Ascending aorta (tissue), 2 donors: Measurements from ENCODE around the gene PLSCR3. TPM values are rescaled to one million over a fixed set of nuclear protein-coding genes. Genes with fewer than 3 reads are reported as not detected.

Source experiments
- DNase-seq, 2 donors: peaks; one replicate each; pipeline ENCODE4 v3.0.0-alpha.2; 2019; ENCODE audit warnings: low spot score in 2 of 2
- H3K27ac ChIP-seq, 2 donors: fragments of 200-600 bp; sonication (generic); one replicate each; pipeline ENCODE4 v1.5.1; 2016 to 2017; ENCODE audit warnings: mild to moderate bottlenecking in 1 of 2
- H3K27me3 ChIP-seq: fragments of 200-600 bp; sonication (generic); one replicate; pipeline ENCODE4 v1.5.1; 2017
- H3K36me3 ChIP-seq, 2 donors: fragments of 200-600 bp; sonication (generic); one replicate each; pipeline ENCODE4 v1.5.1; 2016
- H3K4me1 ChIP-seq, 2 donors: fragments of 200-600 bp; sonication (generic); one replicate each; pipeline ENCODE4 v1.5.1; 2016 to 2017; ENCODE audit warnings: mild to moderate bottlenecking in 1 of 2
- H3K4me3 ChIP-seq, 2 donors: fragments of 200-600 bp; sonication (generic); one replicate each; pipeline ENCODE4 v1.5.1; 2016 to 2017; ENCODE audit warnings: mild to moderate bottlenecking in 1 of 2
- H3K9me3 ChIP-seq, 2 donors: fragments of 200-600 bp; sonication (generic); one replicate each; pipeline ENCODE4 v1.5.1; 2016
- CTCF ChIP-seq, 3 experiments: fragments of 200-600 bp in 2 of 3; fragments of 450-650 bp in 1 of 3; sonication (generic) in 2 of 3; IDR thresholded peaks; one replicate each; pipeline ENCODE4 v1.5.1; 2016 to 2019; ENCODE audit warnings: antibody characterized with exemption in 3 of 3, mild to moderate bottlenecking in 1 of 3, moderate library complexity in 1 of 3
- intact Hi-C: fragments of 100-400 bp; cut with DNase I; formaldehyde crosslinking; loops from one replicate; pipeline ENCODE4 v1.15.1; 2023
- total RNA-seq: library from RNA; depleted of rRNA; stranded (reverse); fragments of >200 nt; gene quantifications from one replicate; pipeline ENCODE4 v1.1.0, GENCODE V29; 2016

PLSCR3 gene
- total RNA-seq, 1 donor from 2014 or later: 297 TPM

GRCh38 chr17:7436556-7437368 is 42.4 kb upstream of the PLSCR3 start:
- H3K4me3 ChIP-seq: peak overlapping the region; percentile 59 to 69
- intact Hi-C loops: loop anchor here (1.0 to 2.0 kb wide), 4 partner anchors 18 to 124 kb away; partner anchors contain the start of genes KCTD11, POLR2A and SENP3
- H3K9me3 ChIP-seq: no peaks in the 10 kb centered on the region
- peak in 1 of 2 donors; percentile 86 for DNase-seq
- peaks cover 14% of the 10 kb centered on the region for H3K27me3 ChIP-seq
- peak overlapping the region; percentile 45 to 62 for H3K27ac ChIP-seq
- peak; percentile 61 to 89 (median 76) for TF ChIP-seq CTCF (IDR thresholded peaks at IDR 0.05)
- peaks cover 18 to 36% of the 10 kb centered on the region in 2 donors for H3K4me1 ChIP-seq
- no peaks in the 10 kb centered on the region for H3K36me3 ChIP-seq

- Histone ChIP-seq H3K9me3 (no peaks in the 10 kb centered on the region), H3K4me1 (peaks cover 18 to 36% of the 10 kb centered on the region in 2 donors), H3K4me3 (peak overlapping the region; percentile 59 to 69), H3K27ac (peak overlapping the region; percentile 45 to 52), H3K36me3 (no peaks in the 10 kb centered on the region), H3K27me3 (peaks cover 14% of the 10 kb centered on the region)
- DNase-seq: peak in 1 of 2 donors; percentile 74
- intact Hi-C loops: loop anchor here (1.0 to 2.0 kb wide), 4 partner anchors 19 to 125 kb away; partner anchors contain the start of genes KCTD11, SENP3 and TMEM256
- no peak for TF ChIP-seq CTCF (IDR thresholded peaks at IDR 0.05)
Observed at GRCh38 chr17:7435676-7436555, 41.6 kb upstream of the PLSCR3 start.

- Histone ChIP-seq H3K27me3 (no peaks in the 10 kb centered on the region), H3K4me3 (no peak overlapping the region), H3K9me3 (no peaks in the 10 kb centered on the region), H3K36me3 (no peaks in the 10 kb centered on the region), H3K27ac (no peak overlapping the region), H3K4me1 (peaks cover 11 to 18% of the 10 kb centered on the region in 2 donors)
- DNase-seq: no peak
- TF ChIP-seq CTCF (IDR thresholded peaks at IDR 0.05): no peak
- intact Hi-C loops: no loop called here
Observed at GRCh38 chr17:7432296-7432695, 38.0 kb upstream of the PLSCR3 start.

- Histone ChIP-seq H3K4me1 (peaks cover under 1 to 9% of the 10 kb centered on the region in 2 donors), H3K36me3 (no peaks in the 10 kb centered on the region), H3K27me3 (no peaks in the 10 kb centered on the region), H3K9me3 (no peaks in the 10 kb centered on the region), H3K4me3 (no peak overlapping the region), H3K27ac (no peak overlapping the region)
- TF ChIP-seq CTCF (IDR thresholded peaks at IDR 0.05): no peak
- DNase-seq: no peak
- intact Hi-C loops: no loop called here
Observed at GRCh38 chr17:7431231-7431630, 36.9 kb upstream of the PLSCR3 start.

GRCh38 chr17:7429722-7430121 is 35.4 kb upstream of the PLSCR3 start:
- Histone ChIP-seq H3K36me3 (no peaks in the 10 kb centered on the region), H3K9me3 (no peaks in the 10 kb centered on the region), H3K27me3 (no peaks in the 10 kb centered on the region), H3K4me1 (no peaks in the 10 kb centered on the region), H3K27ac (no peak overlapping the region), H3K4me3 (no peak overlapping the region)
- TF ChIP-seq CTCF (IDR thresholded peaks at IDR 0.05): no peak
- no peak for DNase-seq
- intact Hi-C loops: no loop called here
